HFF-Myc (cell line): ENCODE measurements around the gene VWA3A.
"Not testable (repeated sequence)": the region's sequence is repeated elsewhere in the genome, so short reads cannot be mapped to it uniquely, and the experiment has no call there.

Experiments
- DNase-seq: peaks from one replicate; pipeline ENCODE4 v3.0.0-alpha.2; 2011; ENCODE audit warnings: low read depth; ENCODE audit errors: extremely low read depth
- H3K4me3 ChIP-seq: replicated peaks from 2 replicates; pipeline ENCODE4 v1.5.1; 2011; ENCODE audit warnings: low read depth, mild to moderate bottlenecking, control low read depth, low read length
- CTCF ChIP-seq: IDR thresholded peaks from 2 replicates; pipeline ENCODE4 v1.5.1; 2012; ENCODE audit warnings: mild to moderate bottlenecking, low read depth, low read length, control low read depth; ENCODE audit errors: missing control alignments

Gene VWA3A

GRCh38 chr16:22092143-22092933 is at the start of gene VWA3A:
Gene VWA3A, plus strand, starts transcription at chr16:22092541. Its CDS starts 97 bp downstream, at chr16:22092638.
- H3K4me3 ChIP-seq, result no peak within 1 kb of the TSS
- peak; percentile 24 for DNase-seq
- TF ChIP-seq CTCF, result no peak

- not testable (repeated sequence) for H3K4me3 ChIP-seq, DNase-seq
Measured at GRCh38 chr16:22043882-22044281, 48.5 kb upstream of the VWA3A start.

GRCh38 chr16:22045888-22046287 is 46.5 kb upstream of the VWA3A start:
- H3K4me3 ChIP-seq, DNase-seq: not testable (repeated sequence)

- no peak for TF ChIP-seq CTCF
- H3K4me3 ChIP-seq, result no peak overlapping the region
- DNase-seq, result no peak
Measured at GRCh38 chr16:22050963-22051362, 41.4 kb upstream of the VWA3A start.

GRCh38 chr16:22052980-22053379 is 39.4 kb upstream of the VWA3A start:
- TF ChIP-seq CTCF, result no peak
- DNase-seq, result no peak

GRCh38 chr16:22053921-22054341 is 38.4 kb upstream of the VWA3A start:
- no peak for TF ChIP-seq CTCF

More at GRCh38 chr16:22052980-22053379, 39.4 kb upstream of the VWA3A start:
- H3K4me3 ChIP-seq, result no peak overlapping the region

GRCh38 chr16:22054847-22055590 is 37.3 kb upstream of the VWA3A start:
- H3K4me3 ChIP-seq, result no peak overlapping the region
- TF ChIP-seq CTCF, result no peak
- DNase-seq, result no peak

More at GRCh38 chr16:22053921-22054341, 38.4 kb upstream of the VWA3A start:
- no peak for DNase-seq
- H3K4me3 ChIP-seq, result no peak overlapping the region

GRCh38 chr16:22055881-22056280 is 36.5 kb upstream of the VWA3A start:
- no peak overlapping the region for H3K4me3 ChIP-seq
- DNase-seq, result no peak
- peak; percentile 27 for TF ChIP-seq CTCF
